C4-2B (cell line): ENCODE measurements around the gene SH3GLB1.

Experiments
- CTCF ChIP-seq: fragments of 450-650 bp; conservative IDR thresholded peaks from 2 replicates; pipeline ENCODE4 v1.5.1; 2017; ENCODE audit warnings: mild to moderate bottlenecking
- ZFX ChIP-seq: fragments of 450-650 bp; IDR thresholded peaks from 2 replicates; pipeline ENCODE4 v1.6.1; 2017

GRCh38 chr1:86768554-86768953 is 64.2 kb downstream of the SH3GLB1 start:
- TF ChIP-seq CTCF (no peak), ZFX (no peak)
